Upper lobe of left lung (tissue), 4 donors: Measurements from ENCODE around the gene TXNRD1.

ENCODE experiments used
- CTCF ChIP-seq, 6 experiments: fragments of 450-650 bp in 4 of 6; fragments of 200-600 bp in 2 of 6; sonication (generic) in 2 of 6; IDR thresholded peaks; one replicate each; pipeline ENCODE4 v1.5.1; 2016 to 2019; ENCODE audit warnings: antibody characterized with exemption in 6 of 6
- EP300 ChIP-seq, 4 donors: sonication (generic); formaldehyde crosslinking; IDR thresholded peaks; one replicate each; pipeline ENCODE4 v1.5.1; 2017; ENCODE audit warnings: antibody characterized with exemption in 4 of 4, control low read depth in 2 of 4
- POLR2A ChIP-seq, 4 donors: fragments of 450-650 bp; IDR thresholded peaks; one replicate each; pipeline ENCODE4 v1.5.1; 2016 to 2017; ENCODE audit warnings: antibody characterized with exemption in 4 of 4, mild to moderate bottlenecking in 2 of 4
- POLR2AphosphoS5 ChIP-seq, 2 donors: sonication (generic); formaldehyde crosslinking; IDR thresholded peaks; one replicate each; pipeline ENCODE4 v1.5.1; 2017; ENCODE audit warnings: antibody characterized with exemption in 2 of 2

- TF ChIP-seq POLR2A (IDR thresholded peaks at IDR 0.05) (no peak), CTCF (IDR thresholded peaks at IDR 0.05) (no peak), POLR2AphosphoS5 (IDR thresholded peaks at IDR 0.05) (no peak), EP300 (IDR thresholded peaks at IDR 0.05) (no peak)
These were observed 32.1 kb upstream of the TXNRD1 start for GRCh38 chr12:104183443-104183842.
